WTC11 (cell line): ENCODE results near the gene HPS1. TPM values are rescaled to one million over a fixed set of nuclear protein-coding genes. Genes with fewer than 3 reads are reported as not detected.

Experiments used
- ATAC-seq: fragments of 200-7000 bp; cut with Tn5 transposase; 2 replicates; pipeline ENCODE4 v1.10.0; 2021; ENCODE audit warnings: mild to moderate bottlenecking, moderate library complexity
- CTCF ChIA-PET: fragments of 300-600 bp; sonication (Branson Sonifier 250); formaldehyde crosslinking; loops from one replicate; lab custom pipeline; 2021; ENCODE audit warnings: antibody characterized with exemption; lab: Charles Lee
- POLR2A ChIA-PET: fragments of 350-600 bp; sonication (Branson Sonifier 250); formaldehyde crosslinking; loops from one replicate; lab custom pipeline; 2021; ENCODE audit warnings: antibody characterized with exemption; lab: Charles Lee
- DNase-seq: peaks from one replicate; pipeline ENCODE4 v3.0.0; 2021; ENCODE audit warnings: low spot score
- H3K27ac Mint-ChIP-seq: 2 replicates; pipeline ENCODE4 v1.8.0; 2021; ENCODE audit warnings: mixed read lengths
- H3K27me3 Mint-ChIP-seq: 2 replicates; pipeline ENCODE4 v1.8.0; 2021; ENCODE audit warnings: low read depth, mild to moderate bottlenecking, moderate library complexity, mixed read lengths
- H3K36me3 Mint-ChIP-seq: 2 replicates; pipeline ENCODE4 v1.8.0; 2021; ENCODE audit warnings: mixed read lengths
- H3K4me1 Mint-ChIP-seq: 2 replicates; pipeline ENCODE4 v1.8.0; 2022; ENCODE audit warnings: mixed read lengths
- H3K4me3 Mint-ChIP-seq: 2 replicates; pipeline ENCODE4 v1.8.0; 2021; ENCODE audit warnings: mild to moderate bottlenecking, moderate library complexity, mixed read lengths
- H3K9me3 Mint-ChIP-seq: 2 replicates; pipeline ENCODE4 v1.8.0; 2021; ENCODE audit warnings: mixed read lengths
- ATF1 ChIP-seq: sonication (generic); formaldehyde crosslinking; IDR thresholded peaks from 2 replicates; pipeline ENCODE4 v1.8.1; 2023; ENCODE audit warnings: mild to moderate bottlenecking, moderate library complexity, missing genetic modification reagents
- ATF3 ChIP-seq: sonication (generic); formaldehyde crosslinking; conservative IDR thresholded peaks from 2 replicates; pipeline ENCODE4 v1.8.1; 2022; ENCODE audit warnings: mild to moderate bottlenecking, missing genetic modification reagents
- CREB1 ChIP-seq: sonication (generic); formaldehyde crosslinking; IDR thresholded peaks from 2 replicates; pipeline ENCODE4 v1.8.0; 2023; ENCODE audit warnings: mild to moderate bottlenecking, missing genetic modification reagents
- CREM ChIP-seq: sonication (generic); formaldehyde crosslinking; IDR thresholded peaks from 2 replicates; pipeline ENCODE4 v1.8.1; 2022; ENCODE audit warnings: mild to moderate bottlenecking, missing genetic modification reagents, moderate library complexity
- CTCF ChIP-seq: fragments of 200-600 bp; IDR thresholded peaks from 2 replicates; pipeline ENCODE4 v1.8.0; 2022; ENCODE audit warnings: antibody characterized with exemption
- FOXK1 ChIP-seq: sonication (generic); formaldehyde crosslinking; IDR thresholded peaks from 2 replicates; pipeline ENCODE4 v1.8.0; 2022; ENCODE audit warnings: mild to moderate bottlenecking, moderate library complexity, missing genetic modification reagents
- GRHL2 ChIP-seq: fragments of 250-450 bp; sonication (Bioruptor Pico); IDR thresholded peaks from 2 replicates; pipeline ENCODE4 v1.8.0; 2022; ENCODE audit warnings: mild to moderate bottlenecking, moderate library complexity; ENCODE audit not compliant: insufficient replicate concordance, severe bottlenecking
- GTF2I ChIP-seq: fragments of 250-450 bp; sonication (Bioruptor Pico); conservative IDR thresholded peaks from 2 replicates; pipeline ENCODE4 v1.4.0; 2021; ENCODE audit warnings: mild to moderate bottlenecking
- HMGXB4 ChIP-seq: sonication (generic); formaldehyde crosslinking; IDR thresholded peaks from 2 replicates; pipeline ENCODE4 v1.8.1; 2023; ENCODE audit warnings: mild to moderate bottlenecking, moderate library complexity, missing genetic modification reagents
- JAZF1 ChIP-seq: fragments of 250-450 bp; sonication (Bioruptor Pico); IDR thresholded peaks from 2 replicates; pipeline ENCODE4 v1.9.0; 2021; ENCODE audit warnings: moderate library complexity, mild to moderate bottlenecking, inconsistent platforms
- MXD4 ChIP-seq: fragments of 250-450 bp; sonication (Bioruptor Pico); IDR thresholded peaks from 2 replicates; pipeline ENCODE4 v1.8.0; 2021; ENCODE audit warnings: mild to moderate bottlenecking, moderate library complexity, borderline replicate concordance
- MYBL2 ChIP-seq: sonication (generic); formaldehyde crosslinking; IDR thresholded peaks from 2 replicates; pipeline ENCODE4 v1.8.1; 2023; ENCODE audit warnings: mild to moderate bottlenecking, moderate library complexity, missing genetic modification reagents
- NFATC4 ChIP-seq: fragments of 250-450 bp; sonication (Bioruptor Pico); IDR thresholded peaks from 2 replicates; pipeline ENCODE4 v1.9.0; 2021; ENCODE audit warnings: mild to moderate bottlenecking
- NFYB ChIP-seq: sonication (generic); formaldehyde crosslinking; conservative IDR thresholded peaks from 2 replicates; pipeline ENCODE4 v1.8.0; 2022; ENCODE audit warnings: low read depth, missing genetic modification reagents
- SMAD3 ChIP-seq: sonication (generic); formaldehyde crosslinking; IDR thresholded peaks from 2 replicates; pipeline ENCODE4 v1.8.0; 2022; ENCODE audit warnings: missing genetic modification reagents, mild to moderate bottlenecking, borderline replicate concordance
- SOX15 ChIP-seq: fragments of 250-450 bp; sonication (Bioruptor Pico); IDR thresholded peaks from 2 replicates; pipeline ENCODE4 v1.9.0; 2021; ENCODE audit warnings: mild to moderate bottlenecking
- TEAD4 ChIP-seq: sonication (generic); formaldehyde crosslinking; IDR thresholded peaks from 2 replicates; pipeline ENCODE4 v1.8.0; 2022; ENCODE audit warnings: mild to moderate bottlenecking, missing genetic modification reagents
- TP53 ChIP-seq: sonication (generic); formaldehyde crosslinking; IDR thresholded peaks from 2 replicates; pipeline ENCODE4 v1.8.1; 2023; ENCODE audit warnings: mild to moderate bottlenecking, missing genetic modification reagents
- ZBTB43 ChIP-seq: sonication (generic); formaldehyde crosslinking; IDR thresholded peaks from 2 replicates; pipeline ENCODE4 v1.8.1; 2023; ENCODE audit warnings: mild to moderate bottlenecking, missing genetic modification reagents
- ZNF263 ChIP-seq: sonication (generic); formaldehyde crosslinking; IDR thresholded peaks from 2 replicates; pipeline ENCODE4 v1.8.1; 2022; ENCODE audit warnings: low read depth, mild to moderate bottlenecking, moderate library complexity, missing genetic modification reagents
- ZNF416 ChIP-seq: fragments of 250-450 bp; sonication (Bioruptor Pico); IDR thresholded peaks from 2 replicates; pipeline ENCODE4 v1.9.0; 2021; ENCODE audit warnings: mild to moderate bottlenecking, inconsistent platforms
- total RNA-seq: library from RNA; stranded (reverse); gene quantifications from 3 replicates; pipeline ENCODE4 v1.2.3, GENCODE V29; 2021
- TF ChIP-seq, protein P1 (sequence below): fragments of 250-450 bp; sonication (Bioruptor Pico); conservative IDR thresholded peaks from 2 replicates; pipeline ENCODE4 v1.9.0; 2021; ENCODE audit warnings: mild to moderate bottlenecking
- TF ChIP-seq, protein P2 (sequence below): sonication (generic); formaldehyde crosslinking; IDR thresholded peaks from 2 replicates; pipeline ENCODE4 v1.8.0; 2022; ENCODE audit warnings: mild to moderate bottlenecking, missing genetic modification reagents
- TF ChIP-seq, protein P3 (sequence below): sonication (generic); formaldehyde crosslinking; IDR thresholded peaks from 2 replicates; pipeline ENCODE4 v1.8.0; 2023; ENCODE audit warnings: mild to moderate bottlenecking, missing genetic modification reagents

Gene HPS1
- total RNA-seq, 1 experiment from 2014 or later = 49.3 TPM

- POLR2A ChIA-PET = no interaction called here
- DNase-seq (no peak), ATAC-seq (no peak)
- Mint-ChIP-seq H3K27ac (no peak overlapping the region), H3K27me3 (no peaks in the 10 kb centered on the region), H3K4me3 (no peak overlapping the region), H3K9me3 (peaks cover 14% of the 10 kb centered on the region), H3K36me3 (peaks cover 52% of the 10 kb centered on the region)
- TF ChIP-seq ATF1 (no peak), MXD4 (CRISPR knock-in tag) (no peak), NFATC4 (CRISPR knock-in tag) (no peak), TP53 (no peak), ZNF416 (CRISPR knock-in tag) (no peak), ATF3 (CRISPR knock-in tag) (no peak), GTF2I (CRISPR knock-in tag) (no peak), HMGXB4 (CRISPR knock-in tag) (no peak), ZBTB43 (CRISPR knock-in tag) (no peak), JAZF1 (CRISPR knock-in tag) (no peak)
- TF ChIP-seq, protein P1, sequence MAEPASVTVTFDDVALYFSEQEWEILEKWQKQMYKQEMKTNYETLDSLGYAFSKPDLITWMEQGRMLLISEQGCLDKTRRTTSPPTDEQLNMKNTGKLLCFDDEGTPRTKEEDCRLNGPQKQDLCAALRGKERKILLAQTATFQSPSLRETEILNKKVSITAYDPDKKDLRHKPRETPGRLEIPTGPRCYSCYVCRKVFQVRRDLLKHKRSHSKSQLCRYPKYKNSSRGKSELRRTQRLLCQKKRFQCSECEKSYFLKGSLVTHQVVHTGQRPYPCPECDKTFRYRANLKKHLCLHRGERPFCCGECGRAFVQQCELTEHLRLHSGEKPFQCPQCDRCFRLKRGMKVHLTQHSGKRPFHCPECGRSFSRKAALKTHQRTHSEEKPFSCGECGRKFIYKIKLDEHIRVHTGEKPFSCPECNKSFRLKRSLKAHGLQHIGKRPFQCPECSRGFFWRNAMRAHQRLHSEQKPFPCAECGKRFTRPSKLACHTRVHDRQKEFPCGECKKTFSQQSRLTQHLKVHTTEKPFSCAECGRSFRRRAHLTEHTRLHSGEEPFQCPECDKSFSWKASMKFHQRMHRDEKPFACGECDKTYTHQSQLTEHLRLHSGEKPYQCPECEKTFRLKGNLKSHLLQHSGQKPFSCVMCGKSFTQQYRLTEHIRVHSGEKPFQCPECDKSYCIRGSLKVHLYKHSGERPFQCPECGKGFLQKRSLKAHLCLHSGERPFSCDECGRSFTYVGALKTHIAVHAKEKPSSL = no peak
- TF ChIP-seq, all 79 proteins: peak for 0
- no peaks in the 10 kb centered on the region for H3K4me1 Mint-ChIP-seq
- CTCF ChIA-PET = no interaction called here
These were observed 16.3 kb downstream of the HPS1 start for GRCh38 chr10:98430427-98430826.

- no peak for DNase-seq
- no peak overlapping the region for H3K27ac Mint-ChIP-seq
- H3K9me3 Mint-ChIP-seq = peaks cover 14% of the 10 kb centered on the region
- H3K36me3 Mint-ChIP-seq = peaks cover 43% of the 10 kb centered on the region
- no peaks in the 10 kb centered on the region for H3K27me3 Mint-ChIP-seq
- no peaks in the 10 kb centered on the region for H3K4me1 Mint-ChIP-seq
- no peak for ATAC-seq
- no peak overlapping the region for H3K4me3 Mint-ChIP-seq
- ChIA-PET POLR2A (no interaction called here), CTCF (interaction anchor here (0.8 kb wide), 1 partner anchor 37 kb away, joined by 4 read pairs; no protein-coding TSS in a partner anchor)
- TF ChIP-seq CTCF (no peak), SOX15 (CRISPR knock-in tag) (no peak), TEAD4 (CRISPR knock-in tag) (no peak), FOXK1 (CRISPR knock-in tag) (no peak), MYBL2 (CRISPR knock-in tag) (no peak), GRHL2 (no peak), CREB1 (CRISPR knock-in tag) (no peak), ZNF263 (CRISPR knock-in tag) (no peak), CREM (no peak), ZNF416 (CRISPR knock-in tag) (no peak), NFATC4 (CRISPR knock-in tag) (no peak), NFYB (CRISPR knock-in tag) (no peak), SMAD3 (no peak)
- TF ChIP-seq, protein P2, sequence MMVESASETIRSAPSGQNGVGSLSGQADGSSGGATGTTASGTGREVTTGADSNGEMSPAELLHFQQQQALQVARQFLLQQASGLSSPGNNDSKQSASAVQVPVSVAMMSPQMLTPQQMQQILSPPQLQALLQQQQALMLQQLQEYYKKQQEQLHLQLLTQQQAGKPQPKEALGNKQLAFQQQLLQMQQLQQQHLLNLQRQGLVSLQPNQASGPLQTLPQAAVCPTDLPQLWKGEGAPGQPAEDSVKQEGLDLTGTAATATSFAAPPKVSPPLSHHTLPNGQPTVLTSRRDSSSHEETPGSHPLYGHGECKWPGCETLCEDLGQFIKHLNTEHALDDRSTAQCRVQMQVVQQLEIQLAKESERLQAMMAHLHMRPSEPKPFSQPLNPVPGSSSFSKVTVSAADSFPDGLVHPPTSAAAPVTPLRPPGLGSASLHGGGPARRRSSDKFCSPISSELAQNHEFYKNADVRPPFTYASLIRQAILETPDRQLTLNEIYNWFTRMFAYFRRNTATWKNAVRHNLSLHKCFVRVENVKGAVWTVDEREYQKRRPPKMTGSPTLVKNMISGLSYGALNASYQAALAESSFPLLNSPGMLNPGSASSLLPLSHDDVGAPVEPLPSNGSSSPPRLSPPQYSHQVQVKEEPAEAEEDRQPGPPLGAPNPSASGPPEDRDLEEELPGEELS (CRISPR knock-in tag) = no peak
- TF ChIP-seq, protein P3, sequence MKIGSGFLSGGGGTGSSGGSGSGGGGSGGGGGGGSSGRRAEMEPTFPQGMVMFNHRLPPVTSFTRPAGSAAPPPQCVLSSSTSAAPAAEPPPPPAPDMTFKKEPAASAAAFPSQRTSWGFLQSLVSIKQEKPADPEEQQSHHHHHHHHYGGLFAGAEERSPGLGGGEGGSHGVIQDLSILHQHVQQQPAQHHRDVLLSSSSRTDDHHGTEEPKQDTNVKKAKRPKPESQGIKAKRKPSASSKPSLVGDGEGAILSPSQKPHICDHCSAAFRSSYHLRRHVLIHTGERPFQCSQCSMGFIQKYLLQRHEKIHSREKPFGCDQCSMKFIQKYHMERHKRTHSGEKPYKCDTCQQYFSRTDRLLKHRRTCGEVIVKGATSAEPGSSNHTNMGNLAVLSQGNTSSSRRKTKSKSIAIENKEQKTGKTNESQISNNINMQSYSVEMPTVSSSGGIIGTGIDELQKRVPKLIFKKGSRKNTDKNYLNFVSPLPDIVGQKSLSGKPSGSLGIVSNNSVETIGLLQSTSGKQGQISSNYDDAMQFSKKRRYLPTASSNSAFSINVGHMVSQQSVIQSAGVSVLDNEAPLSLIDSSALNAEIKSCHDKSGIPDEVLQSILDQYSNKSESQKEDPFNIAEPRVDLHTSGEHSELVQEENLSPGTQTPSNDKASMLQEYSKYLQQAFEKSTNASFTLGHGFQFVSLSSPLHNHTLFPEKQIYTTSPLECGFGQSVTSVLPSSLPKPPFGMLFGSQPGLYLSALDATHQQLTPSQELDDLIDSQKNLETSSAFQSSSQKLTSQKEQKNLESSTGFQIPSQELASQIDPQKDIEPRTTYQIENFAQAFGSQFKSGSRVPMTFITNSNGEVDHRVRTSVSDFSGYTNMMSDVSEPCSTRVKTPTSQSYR (CRISPR knock-in tag) = no peak
These were observed 17.2 kb downstream of the HPS1 start for GRCh38 chr10:98429320-98430072.
